UCSD-AML1 (cell line): ENCODE results near the gene ZNF778.
"Not testable (repeated sequence)": the region's sequence is repeated elsewhere in the genome, so short reads cannot be mapped to it uniquely, and the experiment has no call there.

Experiments
- DNase-seq: peaks from one replicate; lab custom pipeline; 2025; ENCODE audit not compliant: unreplicated experiment; lab: John Stamatoyannopoulos, UW

The ZNF778 gene

DNA sequence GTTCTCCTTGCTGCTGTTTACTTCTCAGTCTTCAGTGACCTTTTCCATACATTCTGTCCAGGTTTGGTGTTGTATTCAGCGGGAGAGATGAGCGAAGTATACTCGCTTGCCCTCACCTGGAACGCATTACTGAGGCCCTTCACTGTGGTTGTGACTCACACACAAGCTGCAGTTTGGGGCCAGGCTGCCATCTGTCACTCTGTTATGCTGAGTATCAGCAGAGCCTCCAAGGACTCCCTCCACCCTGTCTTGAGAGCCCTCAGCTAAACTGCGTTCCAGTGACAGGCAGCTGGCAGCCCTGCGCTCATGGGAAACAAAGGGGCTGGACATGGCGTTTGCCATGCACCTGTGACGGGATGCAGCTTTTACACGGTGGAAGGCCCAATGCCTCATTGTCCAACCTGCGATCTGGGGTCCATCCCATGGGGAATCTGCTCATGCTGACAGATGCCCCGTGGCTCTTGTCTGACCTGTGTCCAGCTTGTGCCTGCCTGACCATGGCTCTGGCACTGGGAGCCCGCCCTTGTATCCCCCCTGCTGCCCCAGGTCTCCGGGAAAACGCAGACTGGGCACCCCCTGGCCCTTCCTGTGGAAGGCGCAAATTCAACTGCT is 6.5 kb upstream of the ZNF778 start:
- DNase-seq: no peak

GRCh38 chr16:89216315-89217137 is 977 bp upstream of the ZNF778 start:
- DNase-seq: peak; percentile 74

DNA sequence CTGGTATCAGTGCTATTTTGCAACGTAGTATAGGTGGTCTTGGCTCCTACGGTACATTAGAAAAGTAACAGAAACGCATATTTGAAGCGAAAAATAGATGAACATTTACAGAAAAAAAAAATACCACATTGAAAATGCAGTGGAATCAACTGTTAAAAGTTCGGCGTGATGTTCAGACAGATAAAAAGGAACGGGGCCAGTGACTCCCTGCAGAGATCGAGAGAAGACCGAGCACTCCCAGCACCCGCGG is 440 bp upstream of the ZNF778 start:
- no peak for DNase-seq

DNA sequence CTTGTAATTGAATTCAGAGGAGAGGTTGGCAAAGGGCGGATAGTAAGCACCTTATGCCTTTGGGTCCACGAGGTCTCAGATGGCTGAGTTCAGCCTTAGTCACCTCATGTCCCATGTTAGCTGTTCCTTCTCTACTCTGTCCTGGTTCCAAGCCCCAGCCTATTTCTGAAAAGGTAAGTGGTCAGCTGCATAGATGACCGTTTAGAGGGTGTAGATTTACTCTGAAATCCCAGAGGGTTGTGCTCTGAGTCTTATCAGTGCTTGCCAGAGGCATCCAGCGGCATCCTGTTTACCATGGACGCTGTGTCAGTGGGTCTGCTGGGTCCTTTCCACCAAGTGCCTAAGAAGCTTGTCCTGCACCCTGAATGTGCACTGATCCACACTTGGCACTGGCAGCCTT is 1.9 kb downstream of the ZNF778 start:
- DNase-seq: no peak

DNA sequence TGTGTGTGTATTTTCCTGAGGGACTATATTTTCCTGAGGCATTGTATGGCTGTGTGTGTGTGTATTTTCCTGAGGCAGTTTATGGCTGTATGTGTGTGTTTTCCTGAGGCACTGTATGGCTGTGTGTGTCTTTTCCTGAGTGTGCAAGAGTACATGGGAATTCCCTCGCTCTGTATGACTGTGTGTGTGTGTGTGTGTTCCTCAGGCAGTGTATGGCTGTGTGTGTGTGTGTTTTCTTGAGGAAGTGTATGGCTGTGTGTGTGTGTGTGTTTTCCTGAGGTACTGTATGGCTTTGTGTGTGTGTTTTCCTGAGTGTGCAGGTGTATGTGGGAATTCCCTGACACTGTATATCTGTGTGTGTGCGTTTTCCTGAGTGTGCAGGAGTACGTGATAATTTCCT is 4.1 kb downstream of the ZNF778 start:
- no peak for DNase-seq

DNA sequence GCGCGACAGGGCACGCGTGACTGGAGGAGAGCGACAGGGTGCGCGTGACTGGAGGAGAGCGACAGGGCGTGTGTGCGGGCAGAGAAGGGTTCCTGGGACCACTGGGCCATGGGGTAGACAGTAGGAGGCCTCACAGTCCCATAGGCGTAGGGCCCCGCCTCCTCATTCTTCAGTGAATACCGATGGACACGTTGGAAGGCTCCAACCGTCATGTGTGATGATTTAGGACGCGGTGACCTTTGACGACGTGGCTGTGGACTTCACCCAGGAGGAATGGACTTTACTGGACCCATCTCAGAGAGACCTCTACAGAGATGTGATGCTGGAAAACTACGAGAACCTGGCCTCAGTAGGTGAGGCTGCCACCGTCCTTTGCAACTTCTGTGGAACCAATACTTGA is 5.4 kb downstream of the ZNF778 start:
- no peak for DNase-seq

DNA sequence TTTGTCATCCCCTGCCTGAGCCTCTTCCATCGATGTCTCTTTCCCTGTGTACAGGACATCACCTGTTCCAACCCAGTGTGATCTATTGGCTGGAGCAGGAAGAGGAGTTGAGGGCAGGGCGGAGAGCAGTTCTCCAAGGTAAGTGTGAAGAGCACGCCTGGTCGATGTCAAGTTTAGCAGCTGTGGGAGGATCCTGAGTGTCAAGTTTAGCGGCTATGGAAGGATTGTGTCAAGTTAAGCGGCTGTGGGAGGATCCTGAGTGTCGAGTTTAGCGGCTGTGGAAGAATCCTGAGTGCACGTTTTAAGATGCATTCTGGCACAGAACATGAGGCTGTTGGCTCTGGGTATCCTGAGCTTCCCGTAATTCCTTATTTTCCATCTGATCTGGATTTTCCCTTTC is 7.2 kb downstream of the ZNF778 start:
- no peak for DNase-seq

- DNase-seq: no peak
Observed at GRCh38 chr16:89230255-89230654, 12.8 kb downstream of the ZNF778 start.

- DNase-seq: no peak
Observed at GRCh38 chr16:89232107-89232506, 14.6 kb downstream of the ZNF778 start.

DNA sequence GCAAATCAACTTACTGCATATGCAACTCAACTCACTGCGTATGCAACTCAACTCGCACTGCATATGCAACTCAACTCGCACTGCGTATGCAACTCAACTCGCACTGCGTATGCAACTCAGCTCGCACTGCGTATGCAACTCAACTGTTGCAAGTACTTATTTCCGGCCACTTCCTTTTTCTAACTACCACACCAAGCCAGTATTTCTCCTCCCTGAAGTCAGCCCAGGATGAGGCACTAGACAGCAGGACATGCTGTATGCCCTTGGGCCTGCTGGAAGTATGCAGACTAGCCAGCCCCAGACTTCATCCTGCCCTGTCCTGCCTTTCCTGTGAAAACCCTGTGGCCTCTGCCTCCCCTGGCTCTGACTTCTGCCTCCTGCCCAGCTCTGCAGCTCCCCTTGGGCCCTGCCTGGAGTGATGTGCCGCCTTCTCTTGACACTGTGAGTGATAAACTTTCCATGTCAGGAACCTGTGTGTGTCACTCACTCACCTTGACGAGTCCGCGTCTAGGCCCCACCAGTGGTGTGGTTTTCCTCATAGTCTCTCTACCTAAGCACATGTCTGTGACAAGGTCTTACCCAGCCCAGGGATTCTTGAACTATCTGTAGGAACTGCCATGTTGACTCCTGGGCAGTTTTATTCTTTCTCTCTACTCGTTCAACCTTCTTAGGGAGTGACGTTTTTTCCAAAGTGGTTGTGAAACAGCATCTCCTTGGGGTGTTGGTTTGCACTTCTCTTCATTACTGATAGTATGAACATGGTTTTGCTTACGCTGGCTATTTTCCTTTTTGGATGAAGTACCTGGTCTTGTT is 16.4 kb downstream of the ZNF778 start:
- no peak for DNase-seq

GRCh38 chr16:89237733-89238132 is 20.2 kb downstream of the ZNF778 start:
- DNase-seq: no peak

GRCh38 chr16:89241187-89242007 is 23.9 kb downstream of the ZNF778 start:
- DNase-seq: peak; percentile 75

DNA sequence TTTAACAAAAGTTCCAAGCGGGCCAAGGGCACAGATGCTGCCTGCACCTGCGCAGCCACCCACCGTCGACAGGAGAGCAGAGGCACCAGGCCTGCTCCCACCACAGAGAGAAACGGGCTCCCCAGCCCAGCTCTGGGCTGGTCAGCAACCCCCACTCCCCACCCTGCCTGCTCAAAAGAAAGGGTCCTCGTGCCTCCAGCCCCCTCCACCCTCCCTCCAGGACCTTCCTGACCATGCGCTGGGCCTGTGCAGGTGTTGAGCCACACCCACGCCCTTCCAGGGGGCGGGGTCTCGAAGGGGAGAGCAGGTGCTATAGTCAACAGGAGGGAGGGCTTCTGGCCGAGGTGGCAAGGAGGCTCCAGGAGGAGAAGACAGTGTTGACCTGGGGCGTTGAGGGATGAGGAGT is 25.3 kb downstream of the ZNF778 start:
- no peak for DNase-seq

GRCh38 chr16:89243664-89244063 is 26.2 kb downstream of the ZNF778 start:
- no peak for DNase-seq

GRCh38 chr16:89244264-89244663 is 26.8 kb downstream of the ZNF778 start:
- DNase-seq: not testable (repeated sequence)

DNA sequence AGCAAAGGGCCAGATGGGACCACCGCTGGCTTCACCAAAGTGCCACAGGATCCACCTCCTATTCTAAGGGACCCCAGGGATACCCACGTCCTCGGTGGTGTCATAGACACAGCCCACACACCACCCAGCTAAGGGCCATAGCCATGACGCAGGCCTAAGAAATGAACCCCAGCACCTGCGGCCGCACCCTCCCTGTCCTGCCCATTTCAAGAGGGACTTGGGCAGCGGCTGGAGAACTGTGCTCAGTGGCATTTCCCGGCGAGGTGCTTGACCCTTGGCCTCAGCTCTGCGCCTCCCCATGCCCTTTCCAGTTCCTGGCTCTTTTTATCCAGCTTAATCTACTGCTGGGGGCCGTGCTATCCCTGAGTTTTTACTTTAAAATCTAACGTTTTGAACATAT is 27.3 kb downstream of the ZNF778 start:
- DNase-seq: no peak

DNA sequence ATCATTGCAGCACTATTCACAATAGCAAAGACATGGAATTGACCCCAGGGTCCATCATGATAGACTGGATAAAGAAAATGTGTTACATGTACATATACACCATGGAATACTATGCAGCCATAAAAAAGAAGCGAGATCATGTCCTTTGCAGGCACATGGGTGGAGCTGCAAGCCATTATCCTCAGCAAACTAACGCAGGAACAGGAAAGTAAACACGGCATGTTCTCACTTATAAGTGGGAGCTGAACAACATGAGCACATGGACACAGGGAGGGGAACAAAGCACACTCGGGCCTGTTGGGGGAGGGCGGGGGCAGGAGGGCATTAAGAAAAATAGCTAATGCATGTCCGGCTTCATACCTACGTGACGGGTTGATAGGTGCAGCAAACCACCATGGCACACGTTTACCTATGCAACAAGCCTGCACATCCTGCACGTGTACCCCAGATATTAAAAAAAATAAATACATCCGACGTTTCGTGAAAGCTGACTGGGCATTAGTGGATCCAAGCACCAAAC is 28.9 kb downstream of the ZNF778 start:
- DNase-seq: no peak

GRCh38 chr16:89246903-89247733 is 29.6 kb downstream of the ZNF778 start:
- DNase-seq: peak; percentile 78

- DNase-seq: not testable (repeated sequence)
Observed at GRCh38 chr16:89247734-89248075, 30.2 kb downstream of the ZNF778 start.
